ENCODE measurements around the gene ITGAV.

Gene ITGAV

DNA sequence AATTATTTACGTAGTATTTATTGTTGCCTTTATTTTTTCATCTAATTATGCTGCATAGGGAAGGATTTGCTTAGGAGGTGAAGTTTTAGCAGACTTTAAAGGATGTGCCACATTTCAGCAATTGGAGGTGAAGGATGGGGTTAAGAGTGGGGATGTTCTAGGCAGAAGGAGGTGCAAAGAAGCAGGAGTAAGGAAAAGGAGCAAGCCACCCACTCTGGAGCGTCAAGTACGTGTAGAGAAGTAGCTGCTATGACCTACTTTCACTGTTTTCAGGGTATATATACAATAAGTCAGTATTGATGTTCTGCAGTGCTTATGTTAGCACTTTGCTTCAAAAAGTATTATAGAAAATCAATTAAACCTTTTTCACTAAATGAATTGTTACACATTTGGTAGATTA is 34.4 kb downstream of the ITGAV start (continued):
- TF ChIP-seq ZNF132 (tag by site-specific recombination; IDR thresholded peaks at IDR 0.05; ENCODE audit: borderline replicate concordance) (no peak), ZNF354C (tag by site-specific recombination; IDR thresholded peaks at IDR 0.05; ENCODE audit: borderline replicate concordance, low read depth) (no peak)

- ChIA-PET POLR2A (no interaction called here), CTCF (interaction anchor here (1.1 to 1.7 kb wide), 2 partner anchors 11 to 12 kb away, joined by 5 to 6 read pairs; no protein-coding TSS in a partner anchor)
- Histone ChIP-seq H3K4me1 (ENCODE audit: control insufficient read depth, insufficient read depth, low read length) (no peaks in the 10 kb centered on the region), H3K27ac (ENCODE audit: extremely low read depth, low read depth, low read length) (no peak overlapping the region), H3K36me3 (ENCODE audit: control insufficient read depth in 2 of 2, insufficient read depth in 1 of 2, low read length in 2 of 2) (peaks cover 0 to 9% of the 10 kb centered on the region in 2 experiments; a peak in 2 of 3 replicates), H3K4me3 (ENCODE audit: low read depth, low read length) (no peak overlapping the region), H3K9me3 (ENCODE audit: control insufficient read depth, insufficient read depth, low read depth, low read length) (no peaks in the 10 kb centered on the region)
- TF ChIP-seq, protein P1, sequence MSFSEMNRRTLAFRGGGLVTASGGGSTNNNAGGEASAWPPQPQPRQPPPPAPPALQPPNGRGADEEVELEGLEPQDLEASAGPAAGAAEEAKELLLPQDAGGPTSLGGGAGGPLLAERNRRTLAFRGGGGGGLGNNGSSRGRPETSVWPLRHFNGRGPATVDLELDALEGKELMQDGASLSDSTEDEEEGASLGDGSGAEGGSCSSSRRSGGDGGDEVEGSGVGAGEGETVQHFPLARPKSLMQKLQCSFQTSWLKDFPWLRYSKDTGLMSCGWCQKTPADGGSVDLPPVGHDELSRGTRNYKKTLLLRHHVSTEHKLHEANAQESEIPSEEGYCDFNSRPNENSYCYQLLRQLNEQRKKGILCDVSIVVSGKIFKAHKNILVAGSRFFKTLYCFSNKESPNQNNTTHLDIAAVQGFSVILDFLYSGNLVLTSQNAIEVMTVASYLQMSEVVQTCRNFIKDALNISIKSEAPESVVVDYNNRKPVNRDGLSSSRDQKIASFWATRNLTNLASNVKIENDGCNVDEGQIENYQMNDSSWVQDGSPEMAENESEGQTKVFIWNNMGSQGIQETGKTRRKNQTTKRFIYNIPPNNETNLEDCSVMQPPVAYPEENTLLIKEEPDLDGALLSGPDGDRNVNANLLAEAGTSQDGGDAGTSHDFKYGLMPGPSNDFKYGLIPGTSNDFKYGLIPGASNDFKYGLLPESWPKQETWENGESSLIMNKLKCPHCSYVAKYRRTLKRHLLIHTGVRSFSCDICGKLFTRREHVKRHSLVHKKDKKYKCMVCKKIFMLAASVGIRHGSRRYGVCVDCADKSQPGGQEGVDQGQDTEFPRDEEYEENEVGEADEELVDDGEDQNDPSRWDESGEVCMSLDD (tag by site-specific recombination; IDR thresholded peaks at IDR 0.05) = no peak
- TF ChIP-seq ZNF660 (tag by site-specific recombination; IDR thresholded peaks at IDR 0.05) (no peak), ZNF529 (tag by site-specific recombination; IDR thresholded peaks at IDR 0.05; ENCODE audit: insufficient replicate concordance) (no peak), ZNF140 (tag by site-specific recombination; IDR thresholded peaks at IDR 0.05) (no peak), SALL2 (tag by site-specific recombination; IDR thresholded peaks at IDR 0.05; ENCODE audit: borderline replicate concordance) (no peak), ZNF157 (tag by site-specific recombination; IDR thresholded peaks at IDR 0.05) (no peak), ZNF248 (tag by site-specific recombination; IDR thresholded peaks at IDR 0.05) (no peak), ZNF391 (tag by site-specific recombination; IDR thresholded peaks at IDR 0.05; ENCODE audit: borderline replicate concordance, low read depth) (no peak), ZNF488 (tag by site-specific recombination; IDR thresholded peaks at IDR 0.05) (no peak), ZNF274 (IDR thresholded peaks at IDR 0.05; ENCODE audit: low read length) (no peak), ZNF274 (tag by site-specific recombination; IDR thresholded peaks at IDR 0.05; ENCODE audit: borderline replicate concordance) (no peak), IKZF3 (tag by site-specific recombination; IDR thresholded peaks at IDR 0.05) (no peak), ZNF792 (tag by site-specific recombination; IDR thresholded peaks at IDR 0.05) (no peak), ATF2 (tag by site-specific recombination; IDR thresholded peaks at IDR 0.05; ENCODE audit: low read depth) (no peak)
- TF ChIP-seq, protein P2, sequence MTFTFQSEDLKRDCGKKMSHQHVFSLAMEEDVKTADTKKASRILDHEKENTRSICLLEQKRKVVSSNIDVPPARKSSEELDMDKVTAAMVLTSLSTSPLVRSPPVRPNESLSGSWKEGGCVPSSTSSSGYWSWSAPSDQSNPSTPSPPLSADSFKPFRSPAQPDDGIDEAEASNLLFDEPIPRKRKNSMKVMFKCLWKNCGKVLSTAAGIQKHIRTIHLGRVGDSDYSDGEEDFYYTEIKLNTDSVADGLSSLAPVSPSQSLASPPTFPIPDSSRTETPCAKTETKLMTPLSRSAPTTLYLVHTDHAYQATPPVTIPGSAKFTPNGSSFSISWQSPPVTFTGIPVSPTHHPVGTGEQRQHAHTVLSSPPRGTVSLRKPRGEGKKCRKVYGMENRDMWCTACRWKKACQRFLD (tag by site-specific recombination; IDR thresholded peaks at IDR 0.05) = no peak
- TF ChIP-seq, protein P3, sequence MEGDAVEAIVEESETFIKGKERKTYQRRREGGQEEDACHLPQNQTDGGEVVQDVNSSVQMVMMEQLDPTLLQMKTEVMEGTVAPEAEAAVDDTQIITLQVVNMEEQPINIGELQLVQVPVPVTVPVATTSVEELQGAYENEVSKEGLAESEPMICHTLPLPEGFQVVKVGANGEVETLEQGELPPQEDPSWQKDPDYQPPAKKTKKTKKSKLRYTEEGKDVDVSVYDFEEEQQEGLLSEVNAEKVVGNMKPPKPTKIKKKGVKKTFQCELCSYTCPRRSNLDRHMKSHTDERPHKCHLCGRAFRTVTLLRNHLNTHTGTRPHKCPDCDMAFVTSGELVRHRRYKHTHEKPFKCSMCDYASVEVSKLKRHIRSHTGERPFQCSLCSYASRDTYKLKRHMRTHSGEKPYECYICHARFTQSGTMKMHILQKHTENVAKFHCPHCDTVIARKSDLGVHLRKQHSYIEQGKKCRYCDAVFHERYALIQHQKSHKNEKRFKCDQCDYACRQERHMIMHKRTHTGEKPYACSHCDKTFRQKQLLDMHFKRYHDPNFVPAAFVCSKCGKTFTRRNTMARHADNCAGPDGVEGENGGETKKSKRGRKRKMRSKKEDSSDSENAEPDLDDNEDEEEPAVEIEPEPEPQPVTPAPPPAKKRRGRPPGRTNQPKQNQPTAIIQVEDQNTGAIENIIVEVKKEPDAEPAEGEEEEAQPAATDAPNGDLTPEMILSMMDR (tag by site-specific recombination; IDR thresholded peaks at IDR 0.05) = no peak
- TF ChIP-seq, protein P4, sequence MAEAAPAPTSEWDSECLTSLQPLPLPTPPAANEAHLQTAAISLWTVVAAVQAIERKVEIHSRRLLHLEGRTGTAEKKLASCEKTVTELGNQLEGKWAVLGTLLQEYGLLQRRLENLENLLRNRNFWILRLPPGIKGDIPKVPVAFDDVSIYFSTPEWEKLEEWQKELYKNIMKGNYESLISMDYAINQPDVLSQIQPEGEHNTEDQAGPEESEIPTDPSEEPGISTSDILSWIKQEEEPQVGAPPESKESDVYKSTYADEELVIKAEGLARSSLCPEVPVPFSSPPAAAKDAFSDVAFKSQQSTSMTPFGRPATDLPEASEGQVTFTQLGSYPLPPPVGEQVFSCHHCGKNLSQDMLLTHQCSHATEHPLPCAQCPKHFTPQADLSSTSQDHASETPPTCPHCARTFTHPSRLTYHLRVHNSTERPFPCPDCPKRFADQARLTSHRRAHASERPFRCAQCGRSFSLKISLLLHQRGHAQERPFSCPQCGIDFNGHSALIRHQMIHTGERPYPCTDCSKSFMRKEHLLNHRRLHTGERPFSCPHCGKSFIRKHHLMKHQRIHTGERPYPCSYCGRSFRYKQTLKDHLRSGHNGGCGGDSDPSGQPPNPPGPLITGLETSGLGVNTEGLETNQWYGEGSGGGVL (tag by site-specific recombination; IDR thresholded peaks at IDR 0.05) = no peak
These were observed 39.6 kb downstream of the ITGAV start for GRCh38 chr2:186629250-186629996.

Measured in HEK293 (cell line).